GM12878 (cell line): ENCODE results near the gene MRPL38. TPM values are rescaled to one million over a fixed set of nuclear protein-coding genes. Genes with fewer than 3 reads are reported as not detected.

Experiments used
- ATAC-seq: fragments of 200-7000 bp; cut with Tn5 transposase; 3 replicates; pipeline ENCODE4 v1.9.1; 2020; ENCODE audit warnings: mild to moderate bottlenecking, moderate library complexity
- BruUV-seq: library from RNA; stranded (reverse); fragments of 400-500 nt; replicated peaks from 2 replicates; lab custom pipeline; 2021; lab: Mats Ljungman, UMichigan
- CTCF ChIA-PET: fragments of 300-600 bp; sonication (Branson Sonifier 250); formaldehyde crosslinking; extraction: SDS; loops from one replicate; lab custom pipeline; 2021; ENCODE audit warnings: inconsistent platforms; lab: Yijun Ruan, JAX
- POLR2A ChIA-PET: fragments of 350-600 bp; formaldehyde crosslinking; extraction: SDS; loops from one replicate; lab custom pipeline; 2021; ENCODE audit warnings: inconsistent platforms; lab: Charles Lee
- RAD21 ChIA-PET: fragments of 300-600 bp; sonication (Branson Sonifier 250); formaldehyde crosslinking; loops from one replicate; lab custom pipeline; 2023; ENCODE audit warnings: antibody characterized with exemption; ENCODE audit not compliant: unreplicated experiment; lab: Charles Lee
- SMC1A ChIA-PET: fragments of 300-600 bp; sonication (Branson Sonifier 250); formaldehyde crosslinking; loops from one replicate; lab custom pipeline; 2023; ENCODE audit not compliant: unreplicated experiment, uncharacterized antibody; lab: Charles Lee
- DNase-seq: peaks from one replicate; pipeline ENCODE4 v3.0.0-alpha.2; 2011; ENCODE audit warnings: low read depth, low spot score
- FAIRE-seq: peaks from 3 replicates; lab custom pipeline; 2011; peaks lifted over from hg19 to GRCh38; lab: Jason Lieb, UNC
- H2AFZ ChIP-seq: 2 replicates; pipeline ENCODE4 v1.6.0; 2011; ENCODE audit warnings: low read depth, low read length, control low read depth; ENCODE audit not compliant: control insufficient read depth
- H3K27ac ChIP-seq: 2 replicates; pipeline ENCODE4 v1.5.1; 2011; ENCODE audit warnings: control low read depth; ENCODE audit not compliant: control insufficient read depth, insufficient read depth
- H3K27me3 ChIP-seq, 2 experiments: replicated peaks in 1 of 2; 2 replicates each; pipeline versions ENCODE4 v1.6.0 to v1.6.1; 2011; ENCODE audit warnings: low read length in 1 of 2; ENCODE audit not compliant: control insufficient read depth in 2 of 2, insufficient read depth in 2 of 2
- H3K36me3 ChIP-seq, 2 experiments: 2 replicates each; pipeline ENCODE4 v1.5.1; 2011; ENCODE audit warnings: low read length in 1 of 2; ENCODE audit not compliant: control insufficient read depth in 2 of 2, insufficient read depth in 2 of 2
- H3K4me1 ChIP-seq: 2 replicates; pipeline ENCODE4 v1.6.1; 2011; ENCODE audit warnings: mild to moderate bottlenecking, low read length, moderate library complexity, mixed read lengths; ENCODE audit not compliant: control insufficient read depth, insufficient read depth
- H3K4me2 ChIP-seq: 2 replicates; pipeline ENCODE4 v1.6.0; 2011; ENCODE audit warnings: control low read depth; ENCODE audit not compliant: control insufficient read depth, insufficient read depth
- H3K4me3 ChIP-seq: fragments of 200-600 bp; sonication (generic); 2 replicates; pipeline ENCODE4 v1.5.1; 2016
- H3K79me2 ChIP-seq: 2 replicates; pipeline ENCODE4 v1.6.0; 2011; ENCODE audit warnings: low read length; ENCODE audit not compliant: control insufficient read depth, insufficient read depth
- H3K9ac ChIP-seq: 2 replicates; pipeline ENCODE4 v1.8.0; 2011; ENCODE audit warnings: low read length, control low read depth, mixed read lengths; ENCODE audit not compliant: control insufficient read depth, insufficient read depth
- H3K9me3 ChIP-seq: replicated peaks from 3 replicates; pipeline ENCODE4 v1.5.1; 2011; ENCODE audit warnings: mild to moderate bottlenecking, low read length; ENCODE audit not compliant: control insufficient read depth, insufficient read depth
- H4K20me1 ChIP-seq: 2 replicates; pipeline ENCODE4 v1.6.0; 2011; ENCODE audit not compliant: control insufficient read depth, insufficient read depth
- ASH2L ChIP-seq: fragments of 300-600, 200-600 bp; sonication (generic); IDR thresholded peaks from 2 replicates; pipeline ENCODE4 v1.6.1; 2017; ENCODE audit warnings: low read depth, mild to moderate bottlenecking, borderline replicate concordance
- CBFB ChIP-seq: IDR thresholded peaks from 2 replicates; pipeline ENCODE4 v1.6.1; 2016; ENCODE audit warnings: antibody characterized with exemption, low read depth
- CBX5 ChIP-seq: sonication (generic); IDR thresholded peaks from 2 replicates; pipeline ENCODE4 v1.6.1; 2016; ENCODE audit warnings: low read depth, moderate library complexity, mild to moderate bottlenecking, inconsistent platforms
- CEBPB ChIP-seq, 2 experiments: fragments of 150-350 bp in 1 of 2; IDR thresholded peaks; 2 replicates each; pipeline ENCODE4 v1.6.1; 2012 to 2014; ENCODE audit warnings: low read depth in 2 of 2, low read length in 2 of 2, borderline replicate concordance in 1 of 2, inconsistent platforms in 1 of 2
- JUNB ChIP-seq: IDR thresholded peaks from 2 replicates; pipeline ENCODE4 v1.6.1; 2016; ENCODE audit warnings: antibody characterized with exemption, mild to moderate bottlenecking
- KDM1A ChIP-seq: fragments of 200-600 bp; sonication (generic); IDR thresholded peaks from 2 replicates; pipeline ENCODE4 v1.6.1; 2016; ENCODE audit warnings: borderline replicate concordance
- KLF5 ChIP-seq: fragments of 450-650 bp; IDR thresholded peaks from 2 replicates; pipeline ENCODE4 v1.6.1; 2014; ENCODE audit warnings: mild to moderate bottlenecking; ENCODE audit not compliant: partially characterized antibody
- PBX3 ChIP-seq: IDR thresholded peaks from 2 replicates; pipeline ENCODE4 v1.6.1; 2011; ENCODE audit warnings: mild to moderate bottlenecking, low read depth, low read length, moderate library complexity; ENCODE audit not compliant: insufficient replicate concordance
- REST ChIP-seq: IDR thresholded peaks from 2 replicates; pipeline ENCODE4 v1.6.1; 2012; ENCODE audit warnings: mild to moderate bottlenecking, low read depth, low read length
- SIN3A ChIP-seq: IDR thresholded peaks from 2 replicates; pipeline ENCODE4 v1.6.1; 2012; ENCODE audit warnings: low read depth, low read length, improper control_type of control experiment
- TAF1 ChIP-seq: IDR thresholded peaks from 2 replicates; pipeline ENCODE4 v1.6.1; 2011; ENCODE audit warnings: mild to moderate bottlenecking, low read depth, low read length, borderline replicate concordance
- USF1 ChIP-seq: IDR thresholded peaks from 2 replicates; pipeline ENCODE4 v1.6.1; 2011; ENCODE audit warnings: borderline replicate concordance, low read depth, mild to moderate bottlenecking, moderate library complexity, mixed read lengths, low read length; ENCODE audit not compliant: insufficient read depth; ENCODE audit errors: extremely low read length
- ZNF24 ChIP-seq: fragments of 450-650 bp; IDR thresholded peaks from 2 replicates; pipeline ENCODE4 v1.6.1; 2017; ENCODE audit warnings: antibody characterized with exemption, mild to moderate bottlenecking
- WGBS: methylation state at CpG from one replicate; pipeline ENCODE4 v1.1.6; 2016; ENCODE audit warnings: low lambda C conversion rate; ENCODE audit not compliant: insufficient replicate concordance, insufficient coverage; ENCODE audit errors: missing lambda C conversion rate; 5-methylcytosine and 5-hydroxymethylcytosine counted together
- in situ Hi-C: fragments of 300-500 bp; cut with MboI; formaldehyde crosslinking; loops from 9 replicates; pipeline ENCODE4 v1.14.3; 2018; ENCODE audit warnings: mixed read lengths
- intact Hi-C: fragments of 100-400 bp; cut with micrococcal nuclease; formaldehyde crosslinking; loops from one replicate; pipeline ENCODE4 v1.14.2; 2022; ENCODE audit not compliant: unreplicated experiment
- polyA plus RNA-seq, 11 experiments: library from polyadenylated mRNA; depleted of rRNA in 4 of 11; unstranded in 6 of 11; stranded (reverse) in 5 of 11; fragments of >200 nt; fragmentation: Nextera tagmentation in 4 of 11; fragmentation: Illumina TruSeq in 1 of 11; extraction: Ambion mirVana in 4 of 11; extraction: Trizol in 1 of 11; gene quantifications; 1 replicate in 1 of 11; 2 replicates in 10 of 11; pipeline versions ENCODE4 v1.2.1 to v1.2.3, GENCODE V29; 2011 to 2016; ENCODE audit warnings: inconsistent platforms in 2 of 11, missing spikeins in 2 of 11, low read depth in 1 of 11
- total RNA-seq, 4 experiments: library from RNA; depleted of rRNA in 3 of 4; stranded (reverse); fragments of >200 nt in 3 of 4; fragmentation: Illumina TruSeq in 1 of 4; extraction: Trizol in 1 of 4; gene quantifications; 2 replicates each; pipeline versions ENCODE4 v1.2.1 to v1.2.3, GENCODE V29; 2013 to 2021
- TF ChIP-seq, protein P1 (sequence below): fragments of 450-650 bp; formaldehyde crosslinking; IDR thresholded peaks from 2 replicates; pipeline ENCODE4 v1.4.0; 2022; ENCODE audit warnings: mild to moderate bottlenecking, moderate library complexity

Gene MRPL38
- total and polyA plus RNA-seq, 10 of the 15 experiments (the other 5 are each of a cell fraction or from before 2014, with no cell fraction given) = 6.6 to 205 (median 53.1) TPM

GRCh38 chr17:75869282-75870141 lies 35.2 kb downstream of the MRPL38 start:
- intact Hi-C loops (no loop called here), in situ Hi-C loops (no loop called here)
- H3K4me2 ChIP-seq = no peak overlapping the region
- H3K27me3 ChIP-seq = no peaks in the 10 kb centered on the region
- BruUV-seq = no TSS peak
- H4K20me1 ChIP-seq = no peaks in the 10 kb centered on the region
- no peak overlapping the region for H3K4me3 ChIP-seq
- ChIA-PET CTCF (interaction anchor here (1.6 kb wide), 1 partner anchor 105 kb away, joined by 4 read pairs; the partner anchor contains the start of gene GALK1), SMC1A (no interaction called here), RAD21 (no interaction called here), POLR2A (interaction anchor here (0.5 kb wide), 1 partner anchor 436 kb away, joined by 3 read pairs; no protein-coding TSS in a partner anchor)
- no peak overlapping the region for H2AFZ ChIP-seq
- DNase-seq = no peak
- WGBS = 64% methylated on average over 23 of the region's 23 CpGs
- no peak overlapping the region for H3K27ac ChIP-seq
- no peaks in the 10 kb centered on the region for H3K9me3 ChIP-seq
- no peaks in the 10 kb centered on the region for H3K36me3 ChIP-seq
- no peaks in the 10 kb centered on the region for H3K79me2 ChIP-seq
- ATAC-seq = no peak
- H3K9ac ChIP-seq = no peak overlapping the region
- FAIRE-seq = no peak
- peaks cover 9% of the 10 kb centered on the region for H3K4me1 ChIP-seq
- TF ChIP-seq TAF1 (no peak), JUNB (no peak), USF1 (no peak), SIN3A (no peak), ZNF24 (no peak), ASH2L (no peak), PBX3 (no peak), CBX5 (no peak), CBFB (no peak), KLF5 (no peak), REST (no peak), KDM1A (no peak), CEBPB (IDR thresholded peaks at IDR 0.05; ENCODE audit: borderline replicate concordance in 1 of 2, low read depth in 2 of 2, low read length in 2 of 2) (no peak)
- TF ChIP-seq, protein P1, sequence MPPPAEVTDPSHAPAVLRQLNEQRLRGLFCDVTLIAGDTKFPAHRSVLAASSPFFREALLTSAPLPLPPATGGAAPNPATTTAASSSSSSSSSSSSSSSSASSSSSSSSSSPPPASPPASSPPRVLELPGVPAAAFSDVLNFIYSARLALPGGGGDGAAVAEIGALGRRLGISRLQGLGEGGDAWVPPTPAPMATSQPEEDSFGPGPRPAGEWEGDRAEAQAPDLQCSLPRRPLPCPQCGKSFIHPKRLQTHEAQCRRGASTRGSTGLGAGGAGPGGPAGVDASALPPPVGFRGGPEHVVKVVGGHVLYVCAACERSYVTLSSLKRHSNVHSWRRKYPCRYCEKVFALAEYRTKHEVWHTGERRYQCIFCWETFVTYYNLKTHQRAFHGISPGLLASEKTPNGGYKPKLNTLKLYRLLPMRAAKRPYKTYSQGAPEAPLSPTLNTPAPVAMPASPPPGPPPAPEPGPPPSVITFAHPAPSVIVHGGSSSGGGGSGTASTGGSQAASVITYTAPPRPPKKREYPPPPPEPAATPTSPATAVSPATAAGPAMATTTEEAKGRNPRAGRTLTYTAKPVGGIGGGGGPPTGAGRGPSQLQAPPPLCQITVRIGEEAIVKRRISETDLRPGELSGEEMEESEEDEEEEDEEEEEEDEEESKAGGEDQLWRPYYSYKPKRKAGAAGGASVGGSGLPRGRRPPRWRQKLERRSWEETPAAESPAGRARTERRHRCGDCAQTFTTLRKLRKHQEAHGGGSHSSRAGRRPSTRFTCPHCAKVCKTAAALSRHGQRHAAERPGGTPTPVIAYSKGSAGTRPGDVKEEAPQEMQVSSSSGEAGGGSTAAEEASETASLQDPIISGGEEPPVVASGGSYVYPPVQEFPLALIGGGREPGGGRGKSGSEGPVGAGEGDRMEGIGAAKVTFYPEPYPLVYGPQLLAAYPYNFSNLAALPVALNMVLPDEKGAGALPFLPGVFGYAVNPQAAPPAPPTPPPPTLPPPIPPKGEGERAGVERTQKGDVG (CRISPR knock-in tag) = no peak
